OCI-LY3 (cell line): ENCODE results near the gene KCNK13.

ENCODE experiments used
- H2AFZ ChIP-seq: fragments of 200-600, 300-600 bp; shearing (Covaris generic); 2 replicates; pipeline ENCODE4 v1.6.0; 2014; ENCODE audit warnings: antibody characterized with exemption, low read depth, low read length
- H3K27ac ChIP-seq: fragments of 200-600, 300-600 bp; sonication (generic); 2 replicates; pipeline ENCODE4 v1.5.1; 2014; ENCODE audit warnings: mild to moderate bottlenecking, low read length, moderate library complexity, mixed read lengths
- H3K27me3 ChIP-seq: fragments of 200-600, 300-600 bp; sonication (generic); 2 replicates; pipeline ENCODE4 v1.6.1; 2014; ENCODE audit warnings: low read depth, low read length, mixed read lengths
- H3K36me3 ChIP-seq: fragments of 200-600, 300-600 bp; sonication (generic); replicated peaks from 2 replicates; pipeline ENCODE3; 2014; ENCODE audit warnings: low read depth, low read length, mixed read lengths
- H3K4me1 ChIP-seq: fragments of 300-600, 200-600 bp; sonication (generic); 2 replicates; pipeline ENCODE4 v1.6.1; 2014; ENCODE audit warnings: low read length, mixed read lengths
- H3K4me2 ChIP-seq: fragments of 200-600, 300-600 bp; sonication (generic); 2 replicates; pipeline ENCODE4 v1.6.1; 2014; ENCODE audit warnings: low read length, mixed read lengths
- H3K4me3 ChIP-seq: fragments of 300-600, 200-600 bp; sonication (generic); 2 replicates; pipeline ENCODE4 v1.5.1; 2014; ENCODE audit warnings: antibody characterized with exemption, mild to moderate bottlenecking, low read length, moderate library complexity
- H3K79me2 ChIP-seq: fragments of 300-600, 200-600 bp; shearing (Covaris generic); 2 replicates; pipeline ENCODE4 v1.6.1; 2014; ENCODE audit warnings: mild to moderate bottlenecking, low read length, mixed read lengths
- H3K9ac ChIP-seq: fragments of 300-600, 200-600 bp; shearing (Covaris generic); 2 replicates; pipeline ENCODE4 v1.6.0; 2014; ENCODE audit warnings: mild to moderate bottlenecking, low read length, moderate library complexity
- H3K9me3 ChIP-seq: fragments of 200-600, 300-600 bp; shearing (Covaris generic); 2 replicates; pipeline ENCODE4 v1.6.1; 2014; ENCODE audit warnings: low read length, mixed read lengths; ENCODE audit not compliant: insufficient read depth
- H4K20me1 ChIP-seq: fragments of 200-600, 300-600 bp; sonication (generic); 2 replicates; pipeline ENCODE4 v1.6.1; 2016; ENCODE audit warnings: low read length, mixed read lengths; ENCODE audit not compliant: insufficient read depth
- EZH2phosphoT487 ChIP-seq: fragments of 200-600 bp; shearing (Covaris generic); IDR thresholded peaks from 2 replicates; pipeline ENCODE4 v1.6.1; 2018; ENCODE audit warnings: antibody characterized with exemption, mixed run types, low read depth
- TF ChIP-seq, protein P1 (sequence below): fragments of 200-600, 300-600 bp; sonication (generic); IDR thresholded peaks from 2 replicates; pipeline ENCODE4 v1.5.1; 2014; ENCODE audit warnings: antibody characterized with exemption, low read length, low read depth

KCNK13 gene

DNA sequence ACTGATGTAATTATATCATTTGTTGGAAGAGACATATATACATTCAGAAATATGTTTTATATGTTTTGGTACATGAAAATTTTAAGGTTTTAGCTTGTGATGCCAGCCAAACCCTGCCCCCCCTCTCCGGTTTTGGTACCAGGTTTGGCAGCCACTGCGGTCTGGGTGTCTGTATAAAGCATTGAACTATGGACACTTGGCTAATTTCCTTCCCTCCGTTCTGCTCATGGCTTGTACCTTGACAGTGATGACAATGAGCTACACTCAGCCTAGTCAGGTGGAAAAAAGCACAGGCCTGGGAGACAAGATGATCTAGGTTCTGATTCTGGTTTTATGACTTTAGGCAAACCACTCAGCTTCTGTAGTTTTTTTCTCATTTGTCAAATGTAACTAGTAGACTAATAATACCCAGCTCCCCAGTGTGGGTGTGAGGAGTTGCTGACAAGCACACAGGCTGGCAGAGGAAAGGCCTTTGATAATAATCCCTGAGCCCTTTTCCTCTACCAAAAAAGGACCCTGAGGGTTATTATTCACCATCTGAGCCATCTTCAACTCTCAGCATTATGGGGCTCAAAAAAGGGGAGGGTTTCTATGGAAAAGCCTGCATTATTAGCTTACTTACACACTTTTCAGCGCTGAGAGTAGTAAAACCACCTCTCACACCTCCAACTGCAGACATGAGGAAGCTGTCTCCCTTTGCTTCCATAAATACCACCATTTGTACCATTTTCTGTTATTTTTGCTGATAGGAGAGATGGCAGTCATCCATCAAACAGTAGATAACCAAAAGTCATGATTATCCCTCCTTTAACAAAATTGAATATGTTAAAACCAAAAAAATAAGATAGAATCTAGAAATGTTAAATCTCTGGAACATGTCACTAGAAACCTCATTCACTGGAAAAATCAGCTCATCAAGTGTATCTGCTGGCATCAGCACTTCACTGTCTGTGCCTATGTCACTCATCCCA lies 118.3 kb downstream of the KCNK13 start:
- Histone ChIP-seq H3K4me2 (no peak overlapping the region), H3K79me2 (no peaks in the 10 kb centered on the region), H3K27ac (no peak overlapping the region), H4K20me1 (no peaks in the 10 kb centered on the region), H3K27me3 (peaks cover 24% of the 10 kb centered on the region), H3K9me3 (no peaks in the 10 kb centered on the region), H3K9ac (no peak overlapping the region), H2AFZ (no peak overlapping the region), H3K4me3 (no peak overlapping the region), H3K4me1 (no peaks in the 10 kb centered on the region), H3K36me3 (no peaks in the 10 kb centered on the region)
- no peak for TF ChIP-seq EZH2phosphoT487
- TF ChIP-seq, protein P1, sequence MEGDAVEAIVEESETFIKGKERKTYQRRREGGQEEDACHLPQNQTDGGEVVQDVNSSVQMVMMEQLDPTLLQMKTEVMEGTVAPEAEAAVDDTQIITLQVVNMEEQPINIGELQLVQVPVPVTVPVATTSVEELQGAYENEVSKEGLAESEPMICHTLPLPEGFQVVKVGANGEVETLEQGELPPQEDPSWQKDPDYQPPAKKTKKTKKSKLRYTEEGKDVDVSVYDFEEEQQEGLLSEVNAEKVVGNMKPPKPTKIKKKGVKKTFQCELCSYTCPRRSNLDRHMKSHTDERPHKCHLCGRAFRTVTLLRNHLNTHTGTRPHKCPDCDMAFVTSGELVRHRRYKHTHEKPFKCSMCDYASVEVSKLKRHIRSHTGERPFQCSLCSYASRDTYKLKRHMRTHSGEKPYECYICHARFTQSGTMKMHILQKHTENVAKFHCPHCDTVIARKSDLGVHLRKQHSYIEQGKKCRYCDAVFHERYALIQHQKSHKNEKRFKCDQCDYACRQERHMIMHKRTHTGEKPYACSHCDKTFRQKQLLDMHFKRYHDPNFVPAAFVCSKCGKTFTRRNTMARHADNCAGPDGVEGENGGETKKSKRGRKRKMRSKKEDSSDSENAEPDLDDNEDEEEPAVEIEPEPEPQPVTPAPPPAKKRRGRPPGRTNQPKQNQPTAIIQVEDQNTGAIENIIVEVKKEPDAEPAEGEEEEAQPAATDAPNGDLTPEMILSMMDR = no peak

- H3K9ac ChIP-seq = no peak overlapping the region
- TF ChIP-seq EZH2phosphoT487 = no peak
- TF ChIP-seq, protein P1 = no peak
- no peak overlapping the region for H3K27ac ChIP-seq
- no peaks in the 10 kb centered on the region for H3K9me3 ChIP-seq
- no peak overlapping the region for H3K4me3 ChIP-seq
- peaks cover 24% of the 10 kb centered on the region for H3K27me3 ChIP-seq
- H3K4me1 ChIP-seq = no peaks in the 10 kb centered on the region
- no peak overlapping the region for H2AFZ ChIP-seq
- no peaks in the 10 kb centered on the region for H3K79me2 ChIP-seq
- H3K4me2 ChIP-seq = no peak overlapping the region
- H3K36me3 ChIP-seq = no peaks in the 10 kb centered on the region
- H4K20me1 ChIP-seq = no peaks in the 10 kb centered on the region
Observed at GRCh38 chr14:90184094-90184493, 122.3 kb downstream of the KCNK13 start.

GRCh38 chr14:90184571-90185266 lies 122.9 kb downstream of the KCNK13 start:
- no peak overlapping the region for H3K9ac ChIP-seq

More at GRCh38 chr14:90184571-90185266, 122.9 kb downstream of the KCNK13 start:
- Histone ChIP-seq H3K4me2 (no peak overlapping the region), H3K9me3 (no peaks in the 10 kb centered on the region), H2AFZ (no peak overlapping the region), H3K4me3 (no peak overlapping the region), H3K36me3 (no peaks in the 10 kb centered on the region), H4K20me1 (no peaks in the 10 kb centered on the region), H3K27me3 (peaks cover 24% of the 10 kb centered on the region), H3K27ac (no peak overlapping the region), H3K4me1 (no peaks in the 10 kb centered on the region), H3K79me2 (no peaks in the 10 kb centered on the region)
- no peak for TF ChIP-seq EZH2phosphoT487
- TF ChIP-seq, protein P1 = no peak
